K562 (cell line): ENCODE data around the gene AMOTL1. TPM values are rescaled to one million over a fixed set of nuclear protein-coding genes. Genes with fewer than 3 reads are reported as not detected.
A peak's percentile ranks its signal among the peaks of the same experiment; 100 is the strongest.
"Not testable (repeated sequence)": the region's sequence is repeated elsewhere in the genome, so short reads cannot be mapped to it uniquely, and the experiment has no call there.

Source experiments
- ATAC-seq: fragments of 200-7000 bp; cut with Tn5 transposase; 3 replicates; pipeline ENCODE4 v1.9.1; 2020; ENCODE audit warnings: moderate library complexity
- BruUV-seq: library from RNA; stranded (reverse); fragments of 400-500 nt; replicated peaks from 2 replicates; lab custom pipeline; 2021; lab: Mats Ljungman, UMichigan
- CTCF ChIA-PET: fragments of 300-600 bp; formaldehyde crosslinking; extraction: SDS; loops from one replicate; lab custom pipeline; 2021; ENCODE audit warnings: low intra/inter-chr PET ratio; lab: Yijun Ruan, JAX
- POLR2A ChIA-PET: fragments of 300-600, 350-650 bp; sonication (Branson Sonifier 250); formaldehyde crosslinking; extraction: SDS; loops from one replicate; lab custom pipeline; 2021; ENCODE audit warnings: antibody characterized with exemption, inconsistent platforms; lab: Yijun Ruan, JAX
- DNase-seq, 4 experiments: peaks; one replicate each; pipeline versions ENCODE4 v3.0.0 to v3.0.0-alpha.2; 2011 to 2018; ENCODE audit warnings: low spot score in 3 of 4, mixed read lengths in 3 of 4; ENCODE audit errors: extremely low read depth in 1 of 4
- FAIRE-seq: peaks from 2 replicates; lab custom pipeline; 2011; peaks lifted over from hg19 to GRCh38; lab: Jason Lieb, UNC
- H2AFZ ChIP-seq: 2 replicates; pipeline ENCODE4 v1.6.0; 2011; ENCODE audit warnings: low read depth, low read length, control low read depth, inconsistent platforms
- H3K27ac ChIP-seq: fragments of 200-600 bp; 3 replicates; pipeline ENCODE4 v1.8.0; 2011; ENCODE audit warnings: low read depth, mild to moderate bottlenecking, control low read depth, inconsistent platforms, low read length, moderate library complexity, mixed read lengths; ENCODE audit errors: extremely low read depth
- H3K27me3 ChIP-seq, 2 experiments: fragments of 300-600 bp in 1 of 2; 2 replicates in 1 of 2; 3 replicates in 1 of 2; pipeline versions ENCODE4 v1.6.0 to v1.8.0; 2011; ENCODE audit warnings: inconsistent platforms in 2 of 2, low read length in 2 of 2, mild to moderate bottlenecking in 1 of 2, mixed read lengths in 1 of 2, moderate library complexity in 1 of 2; ENCODE audit not compliant: control insufficient read depth in 2 of 2, insufficient read depth in 2 of 2
- H3K36me3 ChIP-seq: fragments of 300-600 bp; 3 replicates; pipeline ENCODE4 v1.8.0; 2011; ENCODE audit warnings: mild to moderate bottlenecking, low read length, inconsistent platforms; ENCODE audit not compliant: control insufficient read depth, insufficient read depth
- H3K4me1 ChIP-seq, 2 experiments: fragments of 200-600 bp in 1 of 2; replicated peaks in 1 of 2; 2 replicates in 1 of 2; 3 replicates in 1 of 2; pipeline versions ENCODE4 v1.5.1 to v1.8.0; 2011; ENCODE audit warnings: inconsistent platforms in 2 of 2, low read length in 2 of 2, mild to moderate bottlenecking in 1 of 2, mixed read lengths in 1 of 2, moderate library complexity in 1 of 2; ENCODE audit not compliant: control insufficient read depth in 2 of 2, insufficient read depth in 2 of 2
- H3K4me2 ChIP-seq: 2 replicates; pipeline ENCODE4 v1.6.1; 2011; ENCODE audit warnings: low read length, control low read depth, inconsistent platforms, mixed read lengths; ENCODE audit not compliant: insufficient read depth
- H3K4me3 ChIP-seq: fragments of 200-600 bp; sonication (generic), shearing (Covaris generic); 2 replicates; pipeline ENCODE4 v1.5.1; 2016; ENCODE audit warnings: control low read depth, inconsistent platforms
- H3K79me2 ChIP-seq: fragments of 200-600 bp; 3 replicates; pipeline ENCODE4 v1.8.0; 2011; ENCODE audit warnings: low read length, inconsistent platforms; ENCODE audit not compliant: control insufficient read depth, insufficient read depth
- H3K9ac ChIP-seq, 2 experiments: 2 replicates each; pipeline versions ENCODE4 v1.6.0 to v1.6.1; 2011; ENCODE audit warnings: low read depth in 2 of 2, low read length in 2 of 2, control low read depth in 1 of 2, inconsistent platforms in 1 of 2, mild to moderate bottlenecking in 1 of 2, mixed read lengths in 1 of 2; ENCODE audit not compliant: insufficient read depth in 1 of 2
- H3K9me1 ChIP-seq: one replicate; pipeline ENCODE4 v1.6.0; 2011; ENCODE audit warnings: inconsistent platforms, mild to moderate bottlenecking, low read length, moderate library complexity; ENCODE audit not compliant: control insufficient read depth, insufficient read depth
- H3K9me3 ChIP-seq: replicated peaks from 2 replicates; pipeline ENCODE4 v1.5.1; 2011; ENCODE audit warnings: low read depth, low read length, inconsistent platforms; ENCODE audit not compliant: control insufficient read depth, insufficient read depth
- H4K20me1 ChIP-seq: replicated peaks from 2 replicates; pipeline ENCODE4 v1.6.1; 2011; ENCODE audit warnings: low read length, inconsistent platforms, mixed read lengths; ENCODE audit not compliant: control insufficient read depth, insufficient read depth
- DEAF1 ChIP-seq: fragments of 450-650 bp; formaldehyde crosslinking; IDR thresholded peaks from 2 replicates; pipeline ENCODE4 v1.4.0; 2020; ENCODE audit warnings: mild to moderate bottlenecking, moderate library complexity
- OTX1 ChIP-seq: fragments of 450-650 bp; formaldehyde crosslinking; IDR thresholded peaks from 2 replicates; pipeline ENCODE4 v1.4.0; 2022; ENCODE audit warnings: mild to moderate bottlenecking
- RBM25 ChIP-seq: fragments of 200-400 bp; formaldehyde crosslinking; IDR thresholded peaks from 2 replicates; pipeline ENCODE4 v1.6.1; 2018; ENCODE audit warnings: low read length, low read depth, moderate library complexity; ENCODE audit not compliant: severe bottlenecking
- SP2 ChIP-seq: IDR thresholded peaks from 2 replicates; pipeline ENCODE4 v1.6.1; 2011; ENCODE audit warnings: mild to moderate bottlenecking, low read depth, low read length, moderate library complexity; ENCODE audit not compliant: poor library complexity, severe bottlenecking; ENCODE audit errors: extremely low read depth
- ZKSCAN3 ChIP-seq: fragments of 250-450 bp; sonication (Bioruptor Pico); IDR thresholded peaks from 2 replicates; pipeline ENCODE4 v1.4.0; 2020
- ZNF398 ChIP-seq: fragments of 250-450 bp; sonication (Bioruptor Pico); IDR thresholded peaks from 2 replicates; pipeline ENCODE4 v1.8.0; 2021; ENCODE audit warnings: moderate library complexity, mild to moderate bottlenecking, inconsistent platforms
- WGBS: fragments of 100-300 bp; shearing (Covaris generic); methylation state at CpG from one replicate; pipeline ENCODE4 v1.1.6; 2016; ENCODE audit warnings: low coverage, mixed read lengths; ENCODE audit not compliant: insufficient coverage; ENCODE audit errors: missing lambda C conversion rate; 5-methylcytosine and 5-hydroxymethylcytosine counted together
- in situ Hi-C: fragments of 300-500 bp; cut with MboI; formaldehyde crosslinking; loops from 4 replicates; pipeline ENCODE4 v1.15.0; 2018; ENCODE audit warnings: inconsistent platforms, mixed read lengths
- intact Hi-C: fragments of 100-400 bp; cut with micrococcal nuclease; formaldehyde crosslinking; loops from 2 replicates; pipeline ENCODE4 v1.14.2; 2022
- polyA plus RNA-seq, 8 experiments: library from polyadenylated mRNA; depleted of rRNA in 4 of 8; stranded (reverse) in 5 of 8; unstranded in 3 of 8; fragments of >200 nt; fragmentation: Nextera tagmentation in 2 of 8; fragmentation: Illumina TruSeq in 1 of 8; extraction: Ambion mirVana in 2 of 8; extraction: Trizol in 1 of 8; gene quantifications; 2 replicates each; pipeline versions ENCODE4 v1.2.1 to v1.2.3, GENCODE V29; 2011 to 2014; ENCODE audit warnings: inconsistent platforms in 1 of 8, missing spikeins in 1 of 8
- total RNA-seq, 7 experiments: library from RNA; depleted of rRNA in 6 of 7; stranded (reverse); fragments of >200 nt in 6 of 7; fragmentation: Illumina TruSeq in 2 of 7; extraction: Trizol in 2 of 7; gene quantifications; 2 replicates each; pipeline versions ENCODE4 v1.2.1 to v1.2.3, GENCODE V29; 2011 to 2021; ENCODE audit warnings: low replicate concordance in 1 of 7

AMOTL1 gene
- total and polyA plus RNA-seq, 9 of the 15 experiments (the other 6 are each of a cell fraction or from before 2014, with no cell fraction given): 4.0 to 35.4 (median 14.0) TPM

DNA sequence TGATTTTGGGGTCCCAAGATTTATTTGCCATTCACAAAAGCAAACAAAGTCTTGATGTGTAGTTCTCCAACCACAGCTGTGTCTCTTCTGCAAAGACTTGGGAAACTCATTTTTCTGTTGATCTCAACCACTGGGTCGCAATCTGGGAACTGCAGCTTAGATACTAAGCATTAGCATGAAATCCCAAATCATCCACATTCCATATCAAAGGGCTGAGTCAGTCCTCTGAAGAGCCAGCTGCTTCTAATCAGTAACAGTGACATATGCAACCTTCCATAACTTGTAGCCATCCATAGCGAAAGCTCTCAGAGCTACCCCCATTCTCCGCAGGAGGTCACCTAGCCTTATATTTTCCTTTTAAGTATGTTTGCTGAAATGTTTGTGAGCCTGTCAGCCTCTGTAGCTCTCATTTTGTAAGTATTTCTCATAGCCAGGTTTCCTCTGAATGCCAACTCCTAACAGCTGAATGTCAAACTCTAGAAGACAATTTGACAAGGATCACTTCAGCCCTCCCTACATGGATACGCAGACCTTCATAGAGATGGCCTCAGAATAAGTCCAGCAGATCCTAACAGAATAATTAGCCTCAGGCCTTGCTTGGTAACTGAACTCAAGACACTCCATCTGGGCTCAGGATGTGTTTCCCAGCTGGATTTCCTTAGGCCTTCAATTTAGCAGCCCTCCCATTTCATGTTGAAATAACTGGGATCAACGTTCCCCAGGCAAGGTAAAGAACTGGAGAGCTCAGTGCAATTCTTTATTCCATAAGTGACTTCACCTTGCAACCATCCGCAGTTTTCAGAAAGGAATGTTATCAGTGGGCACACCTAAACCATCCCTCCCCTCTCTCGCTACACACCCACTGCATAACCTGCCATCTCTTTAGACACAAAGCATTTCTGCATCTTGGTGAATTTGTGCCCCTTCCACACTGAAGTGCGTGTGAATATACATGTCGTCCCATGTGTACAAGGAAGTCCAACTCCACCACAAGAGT is 44.9 kb downstream of the AMOTL1 start:
- WGBS: 57% methylated on average over 8 of the region's 9 CpGs
- H3K36me3 ChIP-seq, CTCF ChIA-PET: not testable (repeated sequence)

GRCh38 chr11:94814272-94814976 is 46.3 kb downstream of the AMOTL1 start:
- H3K27me3 ChIP-seq: no peaks in the 10 kb centered on the region
- no peak overlapping the region for H3K9ac ChIP-seq
- CTCF ChIA-PET: no interaction called here
- no peak for ATAC-seq
- H3K4me3 ChIP-seq: no peak overlapping the region
- no peaks in the 10 kb centered on the region for H3K4me1 ChIP-seq
- H2AFZ ChIP-seq: no peak overlapping the region
- TF ChIP-seq OTX1 (CRISPR knock-in tag): no peak
- TF ChIP-seq ZKSCAN3 (CRISPR knock-in tag): no peak
- no peak for TF ChIP-seq DEAF1 (CRISPR knock-in tag)
- TF ChIP-seq ZNF398: no peak
- TF ChIP-seq RBM25: no peak
- TF ChIP-seq SP2: no peak
- H3K9me3 ChIP-seq: no peaks in the 10 kb centered on the region
- in situ Hi-C loops (no loop called here), intact Hi-C loops (no loop called here)
- 57% methylated on average over 7 of the region's 7 CpGs for WGBS
- H4K20me1 ChIP-seq: no peaks in the 10 kb centered on the region
- no peak overlapping the region for H3K27ac ChIP-seq
- BruUV-seq: no TSS peak
- peaks cover 9% of the 10 kb centered on the region; the same call in 2 of the 3 replicates for H3K36me3 ChIP-seq
- no peaks in the 10 kb centered on the region for H3K9me1 ChIP-seq
- H3K79me2 ChIP-seq: no peaks in the 10 kb centered on the region
- no peak overlapping the region for H3K4me2 ChIP-seq
- FAIRE-seq: no peak
- POLR2A ChIA-PET: interaction anchor here (0.7 to 1.0 kb wide), 2 partner anchors 11 to 20 kb away, joined by 3 read pairs; no protein-coding TSS in a partner anchor
- DNase-seq: no peak

More for the DNA sequence above, 44.9 kb downstream of the AMOTL1 start:
- H3K9me1 ChIP-seq, in situ Hi-C loops, intact Hi-C loops, H3K4me2 ChIP-seq, H3K79me2 ChIP-seq, H3K27me3 ChIP-seq, H4K20me1 ChIP-seq, DNase-seq, H3K27ac ChIP-seq, H2AFZ ChIP-seq, H3K9me3 ChIP-seq, ATAC-seq, H3K4me3 ChIP-seq, H3K4me1 ChIP-seq, H3K9ac ChIP-seq, BruUV-seq: not testable (repeated sequence)
- FAIRE-seq: peak; percentile 69
- POLR2A ChIA-PET: interaction anchor here (0.7 kb wide), 1 partner anchor 319 kb away, joined by 3 read pairs; no protein-coding TSS in a partner anchor
